Immature natural killer cell (primary cell): ENCODE data around the gene GRIN2B. TPM values are rescaled to one million over a fixed set of nuclear protein-coding genes. Genes with fewer than 3 reads are reported as not detected.

Source experiments
- DNase-seq, 3 donors: peaks; one replicate each; pipeline ENCODE4 v3.0.0; 2022; ENCODE audit warnings: mixed read lengths in 1 of 3
- H3K27ac Mint-ChIP-seq, 6 donors: one replicate each; pipeline ENCODE4 v1.8.0; 2020; ENCODE audit warnings: mixed read lengths in 6 of 6, mild to moderate bottlenecking in 5 of 6, inconsistent platforms in 4 of 6, moderate library complexity in 3 of 6
- H3K27me3 Mint-ChIP-seq, 3 donors: one replicate each; pipeline ENCODE4 v1.8.0; 2020 to 2021; ENCODE audit warnings: low read depth in 3 of 3, mild to moderate bottlenecking in 3 of 3, mixed read lengths in 3 of 3, moderate library complexity in 3 of 3, inconsistent platforms in 1 of 3
- H3K36me3 Mint-ChIP-seq, 3 donors: one replicate each; pipeline ENCODE4 v1.8.0; 2020; ENCODE audit warnings: mixed read lengths in 3 of 3, inconsistent platforms in 2 of 3, mild to moderate bottlenecking in 2 of 3
- H3K4me1 Mint-ChIP-seq, 2 donors: one replicate each; pipeline ENCODE4 v1.8.0; 2020; ENCODE audit warnings: inconsistent platforms in 2 of 2, mild to moderate bottlenecking in 2 of 2, mixed read lengths in 2 of 2, moderate library complexity in 1 of 2
- H3K4me3 Mint-ChIP-seq, 5 donors: one replicate each; pipeline ENCODE4 v1.8.0; 2020; ENCODE audit warnings: mild to moderate bottlenecking in 5 of 5, mixed read lengths in 5 of 5, inconsistent platforms in 3 of 5, moderate library complexity in 3 of 5
- H3K9me3 Mint-ChIP-seq, 6 donors: one replicate each; pipeline ENCODE4 v1.8.0; 2020; ENCODE audit warnings: mild to moderate bottlenecking in 6 of 6, mixed read lengths in 6 of 6, inconsistent platforms in 4 of 6, moderate library complexity in 3 of 6
- polyA plus RNA-seq, 3 donors: library from polyadenylated mRNA; unstranded; fragments of 300-500 nt; fragmentation: Illumina TruSeq; gene quantifications; one replicate each; pipeline ENCODE4 v1.2.3, GENCODE V29; 2021

Gene GRIN2B
- polyA plus RNA-seq, 3 donors from 2014 or later: not detected

GRCh38 chr12:13976028-13976584, 5.3 kb downstream of the GRIN2B start:
- H3K27me3 Mint-ChIP-seq: peaks cover 10 to 13% (median 13%) of the 10 kb centered on the region in 3 donors
- H3K9me3 Mint-ChIP-seq: peaks cover 0 to 10% (median 3%) of the 10 kb centered on the region in 6 donors
- DNase-seq: no peak
- peaks cover 0 to 6% (median 4%) of the 10 kb centered on the region in 3 donors for H3K36me3 Mint-ChIP-seq
- H3K27ac Mint-ChIP-seq: no peak overlapping the region
- no peak overlapping the region for H3K4me3 Mint-ChIP-seq
- no peaks in the 10 kb centered on the region for H3K4me1 Mint-ChIP-seq

GRCh38 chr12:13973996-13974395, 7.4 kb downstream of the GRIN2B start:
- Mint-ChIP-seq H3K27me3 (peaks cover 1 to 8% (median 5%) of the 10 kb centered on the region in 3 donors), H3K27ac (no peak overlapping the region)

GRCh38 chr12:13970803-13971202, 10.6 kb downstream of the GRIN2B start:
- peaks cover 0 to 2% (median 2%) of the 10 kb centered on the region in 3 donors for H3K27me3 Mint-ChIP-seq

More at GRCh38 chr12:13973996-13974395, 7.4 kb downstream of the GRIN2B start:
- no peak for DNase-seq
- no peaks in the 10 kb centered on the region for H3K4me1 Mint-ChIP-seq
- H3K4me3 Mint-ChIP-seq: no peak overlapping the region
- H3K36me3 Mint-ChIP-seq: no peaks in the 10 kb centered on the region
- peaks cover 0 to 6% (median 2%) of the 10 kb centered on the region in 6 donors for H3K9me3 Mint-ChIP-seq

GRCh38 chr12:13968281-13968680, 13.1 kb downstream of the GRIN2B start:
- no peak overlapping the region for H3K27ac Mint-ChIP-seq
- DNase-seq: no peak
- H3K36me3 Mint-ChIP-seq: no peaks in the 10 kb centered on the region
- peaks cover 0 to 2% (median 0%) of the 10 kb centered on the region in 6 donors for H3K9me3 Mint-ChIP-seq
- peaks cover 0 to 3% (median 0%) of the 10 kb centered on the region in 3 donors for H3K27me3 Mint-ChIP-seq
- no peaks in the 10 kb centered on the region for H3K4me1 Mint-ChIP-seq
- H3K4me3 Mint-ChIP-seq: no peak overlapping the region

More at GRCh38 chr12:13970803-13971202, 10.6 kb downstream of the GRIN2B start:
- Mint-ChIP-seq H3K4me1 (no peaks in the 10 kb centered on the region), H3K4me3 (no peak overlapping the region), H3K36me3 (no peaks in the 10 kb centered on the region), H3K27ac (no peak overlapping the region), H3K9me3 (peaks cover 0 to 6% (median 0%) of the 10 kb centered on the region in 6 donors)
- DNase-seq: no peak

- H3K27me3 Mint-ChIP-seq: peaks cover 2 to 7% (median 2%) of the 10 kb centered on the region in 3 donors
- H3K4me3 Mint-ChIP-seq: no peak overlapping the region
- peaks cover 0 to 4% (median 0%) of the 10 kb centered on the region in 6 donors for H3K9me3 Mint-ChIP-seq
- no peaks in the 10 kb centered on the region for H3K4me1 Mint-ChIP-seq
- no peaks in the 10 kb centered on the region for H3K36me3 Mint-ChIP-seq
- no peak for DNase-seq
- H3K27ac Mint-ChIP-seq: no peak overlapping the region
Measured at GRCh38 chr12:13964666-13965065, 16.7 kb downstream of the GRIN2B start.

- Mint-ChIP-seq H3K4me1 (no peaks in the 10 kb centered on the region), H3K27ac (no peak overlapping the region), H3K4me3 (no peak overlapping the region), H3K36me3 (no peaks in the 10 kb centered on the region), H3K27me3 (peaks cover 2 to 7% (median 7%) of the 10 kb centered on the region in 3 donors), H3K9me3 (peaks cover 0 to 4% (median 0%) of the 10 kb centered on the region in 6 donors)
- no peak for DNase-seq
Measured at GRCh38 chr12:13962699-13963098, 18.7 kb downstream of the GRIN2B start.

GRCh38 chr12:13961971-13962370, 19.4 kb downstream of the GRIN2B start:
- Mint-ChIP-seq H3K4me3 (no peak overlapping the region), H3K27me3 (peaks cover 2 to 7% (median 7%) of the 10 kb centered on the region in 3 donors), H3K4me1 (no peaks in the 10 kb centered on the region), H3K27ac (no peak overlapping the region), H3K9me3 (peaks cover 0 to 4% (median 0%) of the 10 kb centered on the region in 6 donors), H3K36me3 (no peaks in the 10 kb centered on the region)
- DNase-seq: no peak

- Mint-ChIP-seq H3K36me3 (no peaks in the 10 kb centered on the region), H3K4me3 (no peak overlapping the region), H3K9me3 (peaks cover 0 to 6% (median 0%) of the 10 kb centered on the region in 6 donors), H3K27ac (no peak overlapping the region), H3K4me1 (no peaks in the 10 kb centered on the region), H3K27me3 (peaks cover 2 to 7% (median 7%) of the 10 kb centered on the region in 3 donors)
- no peak for DNase-seq
Measured at GRCh38 chr12:13959131-13959723, 22.2 kb downstream of the GRIN2B start.

GRCh38 chr12:13957576-13957975, 23.8 kb downstream of the GRIN2B start:
- peaks cover 2 to 7% (median 2%) of the 10 kb centered on the region in 3 donors for H3K27me3 Mint-ChIP-seq
- no peak overlapping the region for H3K27ac Mint-ChIP-seq
- no peak for DNase-seq

GRCh38 chr12:13956060-13956590, 25.3 kb downstream of the GRIN2B start:
- Mint-ChIP-seq H3K27ac (no peak overlapping the region), H3K36me3 (no peaks in the 10 kb centered on the region), H3K4me1 (no peaks in the 10 kb centered on the region), H3K27me3 (peaks cover 2 to 7% (median 3%) of the 10 kb centered on the region in 3 donors), H3K4me3 (no peak overlapping the region), H3K9me3 (peaks cover 0 to 4% (median 0%) of the 10 kb centered on the region in 6 donors)
- no peak for DNase-seq

More at GRCh38 chr12:13957576-13957975, 23.8 kb downstream of the GRIN2B start:
- Mint-ChIP-seq H3K4me3 (no peak overlapping the region), H3K4me1 (no peaks in the 10 kb centered on the region), H3K9me3 (peaks cover 0 to 2% (median 0%) of the 10 kb centered on the region in 6 donors), H3K36me3 (no peaks in the 10 kb centered on the region)

- Mint-ChIP-seq H3K4me1 (no peaks in the 10 kb centered on the region), H3K9me3 (peaks cover 0 to 4% (median 0%) of the 10 kb centered on the region in 6 donors), H3K36me3 (no peaks in the 10 kb centered on the region), H3K27ac (no peak overlapping the region), H3K4me3 (no peak overlapping the region), H3K27me3 (peaks cover 0 to 2% (median 0%) of the 10 kb centered on the region in 3 donors)
- no peak for DNase-seq
Measured at GRCh38 chr12:13952096-13952495, 29.3 kb downstream of the GRIN2B start.

GRCh38 chr12:13950502-13950901, 30.9 kb downstream of the GRIN2B start:
- Mint-ChIP-seq H3K27me3 (peaks cover 0 to 2% (median 0%) of the 10 kb centered on the region in 3 donors), H3K9me3 (peaks cover 0 to 2% (median 0%) of the 10 kb centered on the region in 6 donors), H3K4me1 (no peaks in the 10 kb centered on the region), H3K27ac (no peak overlapping the region), H3K4me3 (no peak overlapping the region), H3K36me3 (no peaks in the 10 kb centered on the region)
- no peak for DNase-seq

- no peak overlapping the region for H3K4me3 Mint-ChIP-seq
- no peak overlapping the region for H3K27ac Mint-ChIP-seq
- no peaks in the 10 kb centered on the region for H3K36me3 Mint-ChIP-seq
- DNase-seq: no peak
- H3K4me1 Mint-ChIP-seq: no peaks in the 10 kb centered on the region
- peaks cover 0 to 3% (median 0%) of the 10 kb centered on the region in 6 donors for H3K9me3 Mint-ChIP-seq
- H3K27me3 Mint-ChIP-seq: peaks cover 0 to 4% (median 3%) of the 10 kb centered on the region in 3 donors
Measured at GRCh38 chr12:13948621-13949020, 32.8 kb downstream of the GRIN2B start.

- no peaks in the 10 kb centered on the region for H3K4me1 Mint-ChIP-seq
- no peak overlapping the region for H3K27ac Mint-ChIP-seq
- peaks cover 0 to 5% (median 0%) of the 10 kb centered on the region in 6 donors for H3K9me3 Mint-ChIP-seq
- no peaks in the 10 kb centered on the region for H3K36me3 Mint-ChIP-seq
- no peak for DNase-seq
- H3K27me3 Mint-ChIP-seq: peaks cover 0 to 6% (median 4%) of the 10 kb centered on the region in 3 donors
- no peak overlapping the region for H3K4me3 Mint-ChIP-seq
Measured at GRCh38 chr12:13947276-13947946, 34.0 kb downstream of the GRIN2B start.
